ENCODE data around the gene ZFHX3. TPM values are rescaled to one million over a fixed set of nuclear protein-coding genes. Genes with fewer than 3 reads are reported as not detected.

ZFHX3 gene
- total RNA-seq, 1 experiment from 2014 or later = 1.5 TPM

DNA sequence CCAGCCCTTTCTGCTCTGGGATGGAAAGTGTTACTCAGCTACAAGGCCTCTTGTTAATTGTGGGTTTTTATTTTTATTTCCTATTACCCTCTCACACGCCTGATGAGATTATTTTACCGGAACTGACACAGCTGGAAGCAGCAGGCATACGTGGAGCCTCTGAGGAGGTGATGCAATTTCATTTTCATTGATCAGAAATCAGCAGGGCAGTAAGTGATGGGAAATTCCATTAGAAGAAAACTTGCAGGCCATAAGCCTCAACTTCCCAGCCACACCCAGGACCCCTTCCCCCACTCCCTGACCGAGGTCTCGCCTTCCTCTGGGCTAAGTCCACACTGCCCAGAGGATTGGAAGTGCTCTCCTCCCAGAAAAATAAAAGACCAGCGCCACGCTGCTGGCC lies 69.7 kb downstream of the ZFHX3 start:
- Mint-ChIP-seq H3K27ac (no peak overlapping the region; a peak in 1 of 7 replicates), H3K27me3 (ENCODE audit: low read depth) (peaks cover 7% of the 10 kb centered on the region; the same call in 1 of the 2 replicates), H3K4me1 (no peaks in the 10 kb centered on the region), H3K9me3 (no peaks in the 10 kb centered on the region), H3K36me3 (ENCODE audit: insufficient read depth in 1 of 3, low read depth in 3 of 3) (no peaks in the 10 kb centered on the region), H3K4me3 (no peak overlapping the region)
- DNase-seq = no peak
- Histone ChIP-seq H3K79me2 (ENCODE audit: insufficient read depth, low read length) (no peaks in the 10 kb centered on the region), H3T11ph (ENCODE audit: low read length) (no peak overlapping the region), H2BK120ac (ENCODE audit: low read depth, low read length, poor library complexity, severe bottlenecking) (no peak overlapping the region), H2AK5ac (ENCODE audit: insufficient read length, low read length) (no peak overlapping the region), H3K56ac (ENCODE audit: insufficient read length, low read depth, low read length) (no peak overlapping the region), H3K9ac (ENCODE audit: extremely low read depth, insufficient read length, low read length) (no peak overlapping the region), H2BK5ac (ENCODE audit: insufficient read length, low read length) (no peak overlapping the region), H4K5ac (ENCODE audit: insufficient read length, low read depth, low read length) (no peak overlapping the region), H4K20me1 (ENCODE audit: control insufficient read depth, insufficient read depth, insufficient read length) (no peaks in the 10 kb centered on the region), H3K18ac (ENCODE audit: insufficient read length, low read depth, low read length) (no peak overlapping the region), H3K9me3 (ENCODE audit: control insufficient read depth, low read depth, low read length) (no peaks in the 10 kb centered on the region), H3K23ac (ENCODE audit: insufficient read length, low read depth, low read length) (no peak overlapping the region), H2AFZ (ENCODE audit: low read length) (no peak overlapping the region), H3K4me2 (ENCODE audit: insufficient read depth, insufficient read length, low read length) (no peak overlapping the region), H2BK20ac (ENCODE audit: low read depth, low read length, poor library complexity, severe bottlenecking) (no peak overlapping the region), H3K27ac (ENCODE audit: insufficient read length, low read depth, low read length) (no peak overlapping the region), H3K14ac (ENCODE audit: insufficient read depth, low read length) (no peak overlapping the region), H3K4me1 (ENCODE audit: insufficient read depth, low read length) (no peaks in the 10 kb centered on the region), H3K23me2 (ENCODE audit: insufficient read length, low read depth, low read length, poor library complexity, severe bottlenecking) (no peaks in the 10 kb centered on the region), H3K4ac (ENCODE audit: low read depth, low read length) (no peak overlapping the region), H2BK15ac (ENCODE audit: low read depth, low read length) (no peak overlapping the region), H3K79me1 (ENCODE audit: insufficient read depth, low read depth, low read length, poor library complexity, severe bottlenecking) (no peaks in the 10 kb centered on the region), H4K8ac (replicated peaks; ENCODE audit: insufficient read length, low read depth, low read length) (no peak overlapping the region), H2BK12ac (ENCODE audit: insufficient read length, low read depth, low read length) (no peak overlapping the region), H3K27me3 (ENCODE audit: insufficient read depth, low read length) (no peaks in the 10 kb centered on the region), H4K91ac (ENCODE audit: insufficient read length, low read depth, low read length) (no peak overlapping the region)
- WGBS (ENCODE audit: extremely low coverage, insufficient read length, low lambda C conversion rate) = no CpG with 5 or more reads among the region's 7 CpGs
- TF ChIP-seq, protein P1, sequence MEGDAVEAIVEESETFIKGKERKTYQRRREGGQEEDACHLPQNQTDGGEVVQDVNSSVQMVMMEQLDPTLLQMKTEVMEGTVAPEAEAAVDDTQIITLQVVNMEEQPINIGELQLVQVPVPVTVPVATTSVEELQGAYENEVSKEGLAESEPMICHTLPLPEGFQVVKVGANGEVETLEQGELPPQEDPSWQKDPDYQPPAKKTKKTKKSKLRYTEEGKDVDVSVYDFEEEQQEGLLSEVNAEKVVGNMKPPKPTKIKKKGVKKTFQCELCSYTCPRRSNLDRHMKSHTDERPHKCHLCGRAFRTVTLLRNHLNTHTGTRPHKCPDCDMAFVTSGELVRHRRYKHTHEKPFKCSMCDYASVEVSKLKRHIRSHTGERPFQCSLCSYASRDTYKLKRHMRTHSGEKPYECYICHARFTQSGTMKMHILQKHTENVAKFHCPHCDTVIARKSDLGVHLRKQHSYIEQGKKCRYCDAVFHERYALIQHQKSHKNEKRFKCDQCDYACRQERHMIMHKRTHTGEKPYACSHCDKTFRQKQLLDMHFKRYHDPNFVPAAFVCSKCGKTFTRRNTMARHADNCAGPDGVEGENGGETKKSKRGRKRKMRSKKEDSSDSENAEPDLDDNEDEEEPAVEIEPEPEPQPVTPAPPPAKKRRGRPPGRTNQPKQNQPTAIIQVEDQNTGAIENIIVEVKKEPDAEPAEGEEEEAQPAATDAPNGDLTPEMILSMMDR (conservative IDR thresholded peaks at IDR 0.05) = no peak

All from H9 (cell line).